Adrenal gland (tissue), 5 donors: ENCODE measurements around the gene EMP1.

Source experiments
- POLR2A ChIP-seq, 2 donors: fragments of 450-650 bp; IDR thresholded peaks; one replicate each; pipeline ENCODE4 v1.6.1; 2017; ENCODE audit warnings: antibody characterized with exemption in 2 of 2, mild to moderate bottlenecking in 2 of 2, moderate library complexity in 1 of 2
- TF ChIP-seq, protein P1 (sequence below), 6 experiments: fragments of 450-650 bp in 4 of 6; fragments of 200-600 bp in 2 of 6; sonication (generic) in 1 of 6; IDR thresholded peaks; 1 replicate in 5 of 6; 2 replicates in 1 of 6; pipeline versions ENCODE4 v1.5.1 to v1.8.0; 2016 to 2021; ENCODE audit warnings: antibody characterized with exemption in 6 of 6, mild to moderate bottlenecking in 2 of 6, moderate library complexity in 1 of 6
- donor health status: DM: no; HTN: no; CAD: no.

- TF ChIP-seq, protein P1, sequence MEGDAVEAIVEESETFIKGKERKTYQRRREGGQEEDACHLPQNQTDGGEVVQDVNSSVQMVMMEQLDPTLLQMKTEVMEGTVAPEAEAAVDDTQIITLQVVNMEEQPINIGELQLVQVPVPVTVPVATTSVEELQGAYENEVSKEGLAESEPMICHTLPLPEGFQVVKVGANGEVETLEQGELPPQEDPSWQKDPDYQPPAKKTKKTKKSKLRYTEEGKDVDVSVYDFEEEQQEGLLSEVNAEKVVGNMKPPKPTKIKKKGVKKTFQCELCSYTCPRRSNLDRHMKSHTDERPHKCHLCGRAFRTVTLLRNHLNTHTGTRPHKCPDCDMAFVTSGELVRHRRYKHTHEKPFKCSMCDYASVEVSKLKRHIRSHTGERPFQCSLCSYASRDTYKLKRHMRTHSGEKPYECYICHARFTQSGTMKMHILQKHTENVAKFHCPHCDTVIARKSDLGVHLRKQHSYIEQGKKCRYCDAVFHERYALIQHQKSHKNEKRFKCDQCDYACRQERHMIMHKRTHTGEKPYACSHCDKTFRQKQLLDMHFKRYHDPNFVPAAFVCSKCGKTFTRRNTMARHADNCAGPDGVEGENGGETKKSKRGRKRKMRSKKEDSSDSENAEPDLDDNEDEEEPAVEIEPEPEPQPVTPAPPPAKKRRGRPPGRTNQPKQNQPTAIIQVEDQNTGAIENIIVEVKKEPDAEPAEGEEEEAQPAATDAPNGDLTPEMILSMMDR (IDR thresholded peaks at IDR 0.05): no peak
- TF ChIP-seq POLR2A (IDR thresholded peaks at IDR 0.05): no peak
Observed at GRCh38 chr12:13197032-13197431, 506 bp downstream of the EMP1 start.
